Ishikawa (cell line): Measurements from ENCODE around the gene CCDC60.

Experiments
- EGR1 ChIP-seq: IDR thresholded peaks from 2 replicates; pipeline ENCODE4 v1.6.1; 2012
- EP300 ChIP-seq: IDR thresholded peaks from 2 replicates; pipeline ENCODE4 v1.6.1; 2012; ENCODE audit warnings: borderline replicate concordance
- FOXM1 ChIP-seq: IDR thresholded peaks from 2 replicates; pipeline ENCODE4 v1.6.1; 2012; ENCODE audit warnings: low read depth, borderline replicate concordance
- MAX ChIP-seq: IDR thresholded peaks from 2 replicates; pipeline ENCODE4 v1.6.1; 2012
- NFIC ChIP-seq: IDR thresholded peaks from 2 replicates; pipeline ENCODE4 v1.6.1; 2012
- RAD21 ChIP-seq: IDR thresholded peaks from 2 replicates; pipeline ENCODE4 v1.6.1; 2012; ENCODE audit warnings: low read depth
- TAF1 ChIP-seq: IDR thresholded peaks from 2 replicates; pipeline ENCODE4 v1.6.1; 2012; ENCODE audit warnings: low read depth, mild to moderate bottlenecking
- TCF12 ChIP-seq: IDR thresholded peaks from 2 replicates; pipeline ENCODE4 v1.6.1; 2012; ENCODE audit warnings: low read depth
- TEAD4 ChIP-seq: IDR thresholded peaks from 2 replicates; pipeline ENCODE4 v1.6.1; 2012
- USF1 ChIP-seq: IDR thresholded peaks from 2 replicates; pipeline ENCODE4 v1.6.1; 2012
- YY1 ChIP-seq: IDR thresholded peaks from 2 replicates; pipeline ENCODE4 v1.6.1; 2012; ENCODE audit warnings: low read depth
- ZBTB7A ChIP-seq: IDR thresholded peaks from 2 replicates; pipeline ENCODE4 v1.6.1; 2012; ENCODE audit warnings: low read depth
- TF ChIP-seq, protein P1 (sequence below): IDR thresholded peaks from 2 replicates; pipeline ENCODE4 v1.6.1; 2012; ENCODE audit warnings: low read depth, mild to moderate bottlenecking

The CCDC60 gene

DNA sequence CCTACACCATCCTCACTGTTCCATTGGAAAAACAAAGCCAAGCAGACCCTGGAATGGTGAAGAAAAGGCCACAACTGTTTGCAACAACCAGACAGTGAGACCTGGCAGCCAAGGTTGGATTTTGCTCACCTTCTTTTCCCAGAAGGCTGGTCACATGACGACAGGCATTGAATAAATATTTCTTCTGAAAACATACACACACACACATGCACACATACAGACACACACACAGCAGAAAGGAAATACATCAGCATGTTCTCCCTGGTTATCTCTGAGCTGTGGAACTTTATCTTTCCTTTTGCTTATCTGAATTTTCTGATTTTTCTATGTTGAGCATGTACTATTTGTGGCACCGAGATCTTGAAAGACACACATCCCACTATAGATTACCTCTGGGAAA, 38.0 kb upstream of the CCDC60 start:
- no peak for TF ChIP-seq RAD21
- no peak for TF ChIP-seq FOXM1
- no peak for TF ChIP-seq EGR1
- TF ChIP-seq TCF12 = no peak
- no peak for TF ChIP-seq YY1
- no peak for TF ChIP-seq USF1
- no peak for TF ChIP-seq MAX
- TF ChIP-seq TAF1 = no peak
- no peak for TF ChIP-seq NFIC
- no peak for TF ChIP-seq EP300
- no peak for TF ChIP-seq TEAD4

- TF ChIP-seq USF1 (no peak), TCF12 (no peak), EGR1 (no peak), FOXM1 (no peak), RAD21 (no peak)
Observed at GRCh38 chr12:119299130-119299529, 35.4 kb upstream of the CCDC60 start.

GRCh38 chr12:119301379-119301778, 33.1 kb upstream of the CCDC60 start:
- TF ChIP-seq FOXM1 (no peak), EGR1 (no peak), RAD21 (no peak), USF1 (no peak), MAX (no peak)
- TF ChIP-seq, protein P1, sequence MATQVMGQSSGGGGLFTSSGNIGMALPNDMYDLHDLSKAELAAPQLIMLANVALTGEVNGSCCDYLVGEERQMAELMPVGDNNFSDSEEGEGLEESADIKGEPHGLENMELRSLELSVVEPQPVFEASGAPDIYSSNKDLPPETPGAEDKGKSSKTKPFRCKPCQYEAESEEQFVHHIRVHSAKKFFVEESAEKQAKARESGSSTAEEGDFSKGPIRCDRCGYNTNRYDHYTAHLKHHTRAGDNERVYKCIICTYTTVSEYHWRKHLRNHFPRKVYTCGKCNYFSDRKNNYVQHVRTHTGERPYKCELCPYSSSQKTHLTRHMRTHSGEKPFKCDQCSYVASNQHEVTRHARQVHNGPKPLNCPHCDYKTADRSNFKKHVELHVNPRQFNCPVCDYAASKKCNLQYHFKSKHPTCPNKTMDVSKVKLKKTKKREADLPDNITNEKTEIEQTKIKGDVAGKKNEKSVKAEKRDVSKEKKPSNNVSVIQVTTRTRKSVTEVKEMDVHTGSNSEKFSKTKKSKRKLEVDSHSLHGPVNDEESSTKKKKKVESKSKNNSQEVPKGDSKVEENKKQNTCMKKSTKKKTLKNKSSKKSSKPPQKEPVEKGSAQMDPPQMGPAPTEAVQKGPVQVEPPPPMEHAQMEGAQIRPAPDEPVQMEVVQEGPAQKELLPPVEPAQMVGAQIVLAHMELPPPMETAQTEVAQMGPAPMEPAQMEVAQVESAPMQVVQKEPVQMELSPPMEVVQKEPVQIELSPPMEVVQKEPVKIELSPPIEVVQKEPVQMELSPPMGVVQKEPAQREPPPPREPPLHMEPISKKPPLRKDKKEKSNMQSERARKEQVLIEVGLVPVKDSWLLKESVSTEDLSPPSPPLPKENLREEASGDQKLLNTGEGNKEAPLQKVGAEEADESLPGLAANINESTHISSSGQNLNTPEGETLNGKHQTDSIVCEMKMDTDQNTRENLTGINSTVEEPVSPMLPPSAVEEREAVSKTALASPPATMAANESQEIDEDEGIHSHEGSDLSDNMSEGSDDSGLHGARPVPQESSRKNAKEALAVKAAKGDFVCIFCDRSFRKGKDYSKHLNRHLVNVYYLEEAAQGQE = no peak

GRCh38 chr12:119302451-119303080, 32.0 kb upstream of the CCDC60 start:
- TF ChIP-seq TCF12 = no peak
- TF ChIP-seq, protein P1 = no peak
- TF ChIP-seq EGR1 = no peak
- no peak for TF ChIP-seq EP300
- no peak for TF ChIP-seq FOXM1

- TF ChIP-seq MAX = no peak
- TF ChIP-seq USF1 = no peak
- no peak for TF ChIP-seq TEAD4
- no peak for TF ChIP-seq ZBTB7A
- TF ChIP-seq TCF12 = no peak
Observed at GRCh38 chr12:119306593-119306992, 27.9 kb upstream of the CCDC60 start.

GRCh38 chr12:119307747-119308146, 26.8 kb upstream of the CCDC60 start:
- TF ChIP-seq NFIC (no peak), YY1 (no peak), USF1 (no peak), MAX (no peak)
- TF ChIP-seq, protein P1 = no peak
